PC-3 (cell line): ENCODE results near the gene FMNL2. TPM values are rescaled to one million over a fixed set of nuclear protein-coding genes. Genes with fewer than 3 reads are reported as not detected.
A peak's percentile ranks its signal among the peaks of the same experiment; 100 is the strongest.

ENCODE experiments used
- ATAC-seq: fragments of 200-7000 bp; cut with Tn5 transposase; 2 replicates; pipeline ENCODE4 v1.9.1; 2020; ENCODE audit warnings: mild to moderate bottlenecking, moderate library complexity
- BruUV-seq: library from RNA; stranded (reverse); fragments of 400-500 nt; replicated peaks from 2 replicates; lab custom pipeline; 2021; lab: Mats Ljungman, UMichigan
- CTCF ChIA-PET: fragments of 300-600 bp; sonication (Branson Sonifier 250); formaldehyde crosslinking; loops from one replicate; lab custom pipeline; 2022; ENCODE audit warnings: antibody characterized with exemption; lab: Charles Lee
- POLR2A ChIA-PET: fragments of 300-600 bp; sonication (Branson Sonifier 250); formaldehyde crosslinking; loops from one replicate; lab custom pipeline; 2022; ENCODE audit warnings: antibody characterized with exemption; ENCODE audit not compliant: unreplicated experiment; lab: Charles Lee
- DNase-seq: peaks from one replicate; pipeline ENCODE4 v3.0.0-alpha.2; 2015
- H2AFZ ChIP-seq: fragments of 300-600 bp; sonication (generic); 2 replicates; pipeline ENCODE4 v1.6.0; 2016; ENCODE audit warnings: antibody characterized with exemption, low read length
- H3F3A ChIP-seq: fragments of 300-600 bp; sonication (generic); one replicate; pipeline ENCODE4 v1.6.0; 2017; ENCODE audit warnings: antibody characterized with exemption, low read length, control low read depth, mild to moderate bottlenecking; ENCODE audit not compliant: unreplicated experiment
- H3K27ac ChIP-seq: fragments of 300-600 bp; sonication (generic); 2 replicates; pipeline ENCODE4 v1.5.1; 2016; ENCODE audit warnings: mild to moderate bottlenecking, low read length
- H3K27me3 ChIP-seq: fragments of 300-600 bp; sonication (generic); 2 replicates; pipeline ENCODE4 v1.6.1; 2016; ENCODE audit warnings: low read length, mixed read lengths
- H3K36me3 ChIP-seq: fragments of 300-600 bp; sonication (generic); 2 replicates; pipeline ENCODE4 v1.6.1; 2016; ENCODE audit warnings: low read depth, mixed run types, low read length, mixed read lengths
- H3K4me1 ChIP-seq: fragments of 300-600 bp; sonication (generic); 2 replicates; pipeline ENCODE4 v1.5.1; 2016; ENCODE audit warnings: low read length; ENCODE audit not compliant: insufficient read depth
- H3K4me2 ChIP-seq: fragments of 300-600 bp; sonication (generic); 2 replicates; pipeline ENCODE4 v1.6.0; 2016; ENCODE audit warnings: low read length
- H3K4me3 ChIP-seq: fragments of 300-600 bp; sonication (generic); 2 replicates; pipeline ENCODE4 v1.5.1; 2016; ENCODE audit warnings: mild to moderate bottlenecking, low read length, mixed read lengths
- H3K79me2 ChIP-seq: fragments of 300-600 bp; sonication (generic); 2 replicates; pipeline ENCODE4 v1.6.1; 2017; ENCODE audit warnings: low read length, mixed read lengths
- H3K9ac ChIP-seq: fragments of 300-600 bp; sonication (generic); 2 replicates; pipeline ENCODE4 v1.6.0; 2016; ENCODE audit warnings: mild to moderate bottlenecking, low read length
- H3K9me2 ChIP-seq: fragments of 300-600 bp; sonication (generic); replicated peaks from 2 replicates; pipeline ENCODE4 v1.6.1; 2016; ENCODE audit warnings: mixed run types, low read length, mixed read lengths
- H3K9me3 ChIP-seq: fragments of 300-600 bp; sonication (generic); 2 replicates; pipeline ENCODE4 v1.6.1; 2016; ENCODE audit warnings: low read length, mixed read lengths
- H4K20me1 ChIP-seq: fragments of 300-600 bp; sonication (generic); 2 replicates; pipeline ENCODE4 v1.6.1; 2016; ENCODE audit warnings: low read length, mixed read lengths
- CTCF ChIP-seq: fragments of 300-600 bp; sonication (generic); conservative IDR thresholded peaks from 2 replicates; pipeline ENCODE4 v1.5.1; 2017; ENCODE audit warnings: antibody characterized with exemption, low read depth, mild to moderate bottlenecking, low read length
- EZH2 ChIP-seq: fragments of 300-600 bp; sonication (generic); IDR thresholded peaks from one replicate; pipeline ENCODE4 v1.6.1; 2017; ENCODE audit warnings: antibody characterized with exemption, mild to moderate bottlenecking, low read length; ENCODE audit not compliant: unreplicated experiment
- EZH2phosphoT487 ChIP-seq: fragments of 300-600 bp; sonication (generic); IDR thresholded peaks from 2 replicates; pipeline ENCODE4 v1.6.1; 2018; ENCODE audit warnings: mild to moderate bottlenecking, antibody characterized with exemption, low read length, borderline replicate concordance
- intact Hi-C: fragments of 100-400 bp; cut with micrococcal nuclease; formaldehyde crosslinking; loops from 2 replicates; pipeline ENCODE4 v1.9.0; 2023
- total RNA-seq: library from RNA; depleted of rRNA; stranded (reverse); fragments of >200 nt; gene quantifications from 2 replicates; pipeline ENCODE4 v1.2.3, GENCODE V29; 2014

The FMNL2 gene
- total RNA-seq, 1 experiment from 2014 or later: 15.8 TPM

DNA sequence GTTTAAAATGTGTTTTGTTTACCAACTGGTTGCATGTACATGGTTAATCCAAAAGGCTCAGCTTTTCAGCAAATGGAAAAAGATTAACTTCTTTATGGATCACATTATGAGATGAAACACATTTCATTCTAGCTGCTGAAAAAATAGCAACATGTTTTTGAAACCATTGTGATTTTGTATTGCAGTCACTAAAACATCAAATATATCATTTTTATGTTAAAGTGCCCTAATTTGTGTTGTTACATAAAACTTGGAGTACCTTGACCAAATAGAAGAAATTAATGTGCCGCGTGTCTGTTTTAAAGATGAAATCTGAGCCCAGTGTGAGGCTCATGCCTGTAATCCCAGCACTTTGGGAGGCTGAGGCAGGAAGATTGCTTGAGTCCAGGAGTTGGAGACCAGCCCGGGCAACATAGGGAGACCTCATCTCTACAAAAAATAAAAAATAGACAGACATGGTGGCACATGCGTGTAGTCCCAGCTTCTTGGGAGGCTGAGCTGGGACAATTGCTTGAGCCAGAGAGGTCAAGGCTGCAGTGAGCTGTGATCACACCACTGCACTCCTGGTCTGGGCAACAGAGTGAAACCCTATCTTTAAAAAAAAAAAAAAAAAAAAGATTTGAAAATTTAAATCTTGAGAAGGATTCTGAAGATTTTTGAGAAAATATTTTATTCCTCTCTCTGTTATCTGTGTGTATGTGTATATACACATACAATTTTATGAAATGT, 96.6 kb downstream of the FMNL2 start:
- H3K27ac ChIP-seq: no peak overlapping the region
- peaks cover 5% of the 10 kb centered on the region; the same call in 1 of the 2 replicates for H3K4me1 ChIP-seq
- CTCF ChIA-PET: no interaction called here
- H3K9ac ChIP-seq: no peak overlapping the region
- no peak for DNase-seq
- TF ChIP-seq CTCF (no peak), EZH2 (no peak), EZH2phosphoT487 (no peak)
- peaks cover 26% of the 10 kb centered on the region for H3K79me2 ChIP-seq
- H3F3A ChIP-seq: no peaks in the 10 kb centered on the region
- no peaks in the 10 kb centered on the region for H3K9me2 ChIP-seq
- H2AFZ ChIP-seq: no peak overlapping the region
- no peaks in the 10 kb centered on the region for H4K20me1 ChIP-seq
- no peak overlapping the region for H3K4me3 ChIP-seq
- POLR2A ChIA-PET: no interaction called here
- BruUV-seq: no TSS peak
- no peaks in the 10 kb centered on the region for H3K9me3 ChIP-seq
- intact Hi-C loops: no loop called here
- no peak overlapping the region for H3K4me2 ChIP-seq
- no peaks in the 10 kb centered on the region for H3K36me3 ChIP-seq
- no peaks in the 10 kb centered on the region for H3K27me3 ChIP-seq
- no peak for ATAC-seq

GRCh38 chr2:152432206-152432653, 97.3 kb downstream of the FMNL2 start:
- TF ChIP-seq EZH2phosphoT487: no peak
- no peaks in the 10 kb centered on the region for H3F3A ChIP-seq
- H4K20me1 ChIP-seq: no peaks in the 10 kb centered on the region
- H3K27me3 ChIP-seq: no peaks in the 10 kb centered on the region
- no peak overlapping the region for H3K27ac ChIP-seq
- H2AFZ ChIP-seq: no peak overlapping the region
- H3K9me3 ChIP-seq: no peaks in the 10 kb centered on the region
- DNase-seq (peak; percentile 41), ATAC-seq (no peak)
- no peak overlapping the region for H3K4me3 ChIP-seq
- H3K9ac ChIP-seq: no peak overlapping the region
- BruUV-seq: no TSS peak
- POLR2A ChIA-PET: no interaction called here
- CTCF ChIA-PET: no interaction called here
- intact Hi-C loops: no loop called here
- H3K36me3 ChIP-seq: no peaks in the 10 kb centered on the region
- H3K79me2 ChIP-seq: peaks cover 26% of the 10 kb centered on the region
- H3K9me2 ChIP-seq: no peaks in the 10 kb centered on the region
- no peaks in the 10 kb centered on the region for H3K4me1 ChIP-seq
- no peak overlapping the region for H3K4me2 ChIP-seq

DNA sequence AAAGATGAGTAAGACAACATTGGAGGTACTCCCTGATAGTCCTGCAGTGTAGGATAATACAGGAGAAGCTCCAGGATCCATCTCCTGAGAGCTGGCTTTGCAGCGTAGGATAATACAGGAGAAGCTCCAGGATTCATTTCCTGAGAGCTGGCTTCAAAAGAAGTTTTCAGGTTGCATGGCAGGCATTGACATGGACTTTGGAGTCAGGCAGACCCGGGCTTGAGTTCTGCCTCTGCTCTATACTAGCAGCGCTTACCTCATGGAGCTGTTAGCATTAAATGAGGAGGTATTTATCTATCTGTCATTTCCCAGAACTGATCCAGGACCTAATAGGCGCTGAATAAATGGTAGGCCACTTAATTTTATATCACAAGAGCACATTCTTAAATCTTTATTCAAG, 97.8 kb downstream of the FMNL2 start:
- TF ChIP-seq EZH2 (no peak), CTCF (no peak), EZH2phosphoT487 (no peak)
- POLR2A ChIA-PET: no interaction called here

More for the DNA sequence above, 97.8 kb downstream of the FMNL2 start:
- DNase-seq: no peak
- H3K27me3 ChIP-seq: no peaks in the 10 kb centered on the region
- H2AFZ ChIP-seq: no peak overlapping the region
- ATAC-seq: no peak
- no peaks in the 10 kb centered on the region for H3F3A ChIP-seq
- no peak overlapping the region for H3K27ac ChIP-seq
- H3K4me2 ChIP-seq: no peak overlapping the region
- CTCF ChIA-PET: no interaction called here
- peaks cover 28% of the 10 kb centered on the region for H3K79me2 ChIP-seq
- no peaks in the 10 kb centered on the region for H3K9me2 ChIP-seq
- no peaks in the 10 kb centered on the region for H3K9me3 ChIP-seq
- no peaks in the 10 kb centered on the region for H4K20me1 ChIP-seq
- BruUV-seq: no TSS peak
- no peak overlapping the region for H3K4me3 ChIP-seq
- no peaks in the 10 kb centered on the region for H3K4me1 ChIP-seq
- no peak overlapping the region for H3K9ac ChIP-seq
- H3K36me3 ChIP-seq: no peaks in the 10 kb centered on the region
- intact Hi-C loops: no loop called here
